ENCODE data around the gene CCR8.
"Not testable (repeated sequence)": the region's sequence is repeated elsewhere in the genome, so short reads cannot be mapped to it uniquely, and the experiment has no call there.

GRCh38 chr3:39322209-39322715 is 7.2 kb upstream of the CCR8 start:
- not testable (repeated sequence) for TF ChIP-seq CTCF (IDR thresholded peaks at IDR 0.05); EZH2 (IDR thresholded peaks at IDR 0.05; ENCODE audit: borderline replicate concordance, insufficient read depth, low read depth, low read length, poor library complexity, severe bottlenecking)

Data from B cell (primary cell).